ENCODE data around the gene MTX2.
"Not testable (repeated sequence)": the region's sequence is repeated elsewhere in the genome, so short reads cannot be mapped to it uniquely, and the experiment has no call there.

MTX2 gene

GRCh38 chr2:176293334-176293733 lies 24.1 kb downstream of the MTX2 start:
- no peaks in the 10 kb centered on the region for H3K9me3 ChIP-seq (replicated peaks; ENCODE audit: insufficient read depth, low read length)
- peaks cover 26% of the 10 kb centered on the region for H4K20me1 ChIP-seq (ENCODE audit: insufficient read depth, low read length)

GRCh38 chr2:176297067-176297466 lies 27.8 kb downstream of the MTX2 start:
- H4K20me1 ChIP-seq (ENCODE audit: insufficient read depth, low read length), result 0 out of 2 replicates have a peak, but pooled peaks cover 5% of the 10 kb centered on the region
- peaks cover 6% of the 10 kb centered on the region for H3F3A ChIP-seq (ENCODE audit: insufficient read depth, low read length)
- peaks cover 24% of the 10 kb centered on the region for H3K79me2 ChIP-seq (ENCODE audit: low read length)
- no peak overlapping the region for H3K4me3 ChIP-seq (ENCODE audit: low read length)
- H3K36me3 ChIP-seq (replicated peaks; ENCODE audit: insufficient read depth, low read length), result no peaks in the 10 kb centered on the region; the same call in 1 of the 2 replicates
- no peak for TF ChIP-seq EZH2 (optimal IDR thresholded peaks at IDR 0.05; ENCODE audit: low read depth, low read length)
- no peak for TF ChIP-seq CTCF (IDR thresholded peaks at IDR 0.05; ENCODE audit: low read length)
- no peak for TF ChIP-seq EZH2phosphoT487 (IDR thresholded peaks at IDR 0.05; ENCODE audit: low read length)
- no peak for DNase-seq
- H2AFZ ChIP-seq (ENCODE audit: low read length), result no peak overlapping the region
- no peak overlapping the region for H3K4me2 ChIP-seq (ENCODE audit: low read depth, low read length)
- no peaks in the 10 kb centered on the region for H3K9me3 ChIP-seq (replicated peaks; ENCODE audit: insufficient read depth, low read length)
- H3K4me1 ChIP-seq (ENCODE audit: low read length), result peaks cover 11% of the 10 kb centered on the region
- no peaks in the 10 kb centered on the region for H3K9me2 ChIP-seq (replicated peaks; ENCODE audit: insufficient read depth, low read length)
- H3K27me3 ChIP-seq (replicated peaks; ENCODE audit: insufficient read depth, low read length), result no peaks in the 10 kb centered on the region; the same call in 1 of the 2 replicates
- no peak overlapping the region for H3K27ac ChIP-seq (ENCODE audit: low read length)
- H3K9ac ChIP-seq (ENCODE audit: low read length), result no peak overlapping the region

More at GRCh38 chr2:176293334-176293733, 24.1 kb downstream of the MTX2 start:
- Histone ChIP-seq H3F3A (ENCODE audit: insufficient read depth, low read length) (peaks cover 19% of the 10 kb centered on the region), H3K36me3 (replicated peaks; ENCODE audit: insufficient read depth, low read length) (no peaks in the 10 kb centered on the region; the same call in 1 of the 2 replicates), H3K4me1 (ENCODE audit: low read length) (peaks cover 30% of the 10 kb centered on the region), H3K79me2 (ENCODE audit: low read length) (peaks cover 35% of the 10 kb centered on the region), H3K4me2 (ENCODE audit: low read depth, low read length) (no peak overlapping the region), H3K9me2 (replicated peaks; ENCODE audit: insufficient read depth, low read length) (no peaks in the 10 kb centered on the region), H3K27me3 (replicated peaks; ENCODE audit: insufficient read depth, low read length) (peaks cover 22% of the 10 kb centered on the region), H3K4me3 (ENCODE audit: low read length) (no peak overlapping the region), H3K9ac (ENCODE audit: low read length) (no peak overlapping the region), H2AFZ (ENCODE audit: low read length) (no peak overlapping the region), H3K27ac (ENCODE audit: low read length) (no peak overlapping the region)
- DNase-seq, result no peak
- no peak for TF ChIP-seq EZH2 (optimal IDR thresholded peaks at IDR 0.05; ENCODE audit: low read depth, low read length)

- Histone ChIP-seq H3K9me3 (replicated peaks; ENCODE audit: insufficient read depth, low read length) (no peaks in the 10 kb centered on the region), H3K36me3 (replicated peaks; ENCODE audit: insufficient read depth, low read length) (no peaks in the 10 kb centered on the region; the same call in 1 of the 2 replicates), H3K9me2 (replicated peaks; ENCODE audit: insufficient read depth, low read length) (no peaks in the 10 kb centered on the region), H4K20me1 (ENCODE audit: insufficient read depth, low read length) (0 out of 2 replicates have a peak, but pooled peaks cover 5% of the 10 kb centered on the region), H3K9ac (ENCODE audit: low read length) (no peak overlapping the region), H2AFZ (ENCODE audit: low read length) (no peak overlapping the region), H3K4me2 (ENCODE audit: low read depth, low read length) (no peak overlapping the region), H3K27ac (ENCODE audit: low read length) (no peak overlapping the region), H3F3A (ENCODE audit: insufficient read depth, low read length) (no peaks in the 10 kb centered on the region), H3K27me3 (replicated peaks; ENCODE audit: insufficient read depth, low read length) (no peaks in the 10 kb centered on the region; the same call in 1 of the 2 replicates), H3K79me2 (ENCODE audit: low read length) (peaks cover 20% of the 10 kb centered on the region), H3K4me3 (ENCODE audit: low read length) (no peak overlapping the region), H3K4me1 (ENCODE audit: low read length) (peaks cover 5% of the 10 kb centered on the region)
- no peak for TF ChIP-seq EZH2phosphoT487 (IDR thresholded peaks at IDR 0.05; ENCODE audit: low read length)
- no peak for TF ChIP-seq EZH2 (optimal IDR thresholded peaks at IDR 0.05; ENCODE audit: low read depth, low read length)
- TF ChIP-seq CTCF (IDR thresholded peaks at IDR 0.05; ENCODE audit: low read length), result no peak
- no peak for DNase-seq
These were observed 28.5 kb downstream of the MTX2 start for GRCh38 chr2:176297737-176298136.

GRCh38 chr2:176306020-176306419 lies 36.8 kb downstream of the MTX2 start:
- H3K27ac ChIP-seq (ENCODE audit: low read length); DNase-seq; H3K36me3 ChIP-seq (replicated peaks; ENCODE audit: insufficient read depth, low read length); H3K4me2 ChIP-seq (ENCODE audit: low read depth, low read length); H3K9me2 ChIP-seq (replicated peaks; ENCODE audit: insufficient read depth, low read length); H3K4me3 ChIP-seq (ENCODE audit: low read length); H3K9me3 ChIP-seq (replicated peaks; ENCODE audit: insufficient read depth, low read length); H2AFZ ChIP-seq (ENCODE audit: low read length); H3K27me3 ChIP-seq (replicated peaks; ENCODE audit: insufficient read depth, low read length); H3K4me1 ChIP-seq (ENCODE audit: low read length); H3K79me2 ChIP-seq (ENCODE audit: low read length); H3F3A ChIP-seq (ENCODE audit: insufficient read depth, low read length); H3K9ac ChIP-seq (ENCODE audit: low read length); H4K20me1 ChIP-seq (ENCODE audit: insufficient read depth, low read length): not testable (repeated sequence)
